BLaER1 treated with 17β-estradiol and CSF1 and Interleukin-3, amounts not matched to agents 10 nM and 100 nM (cell line): ENCODE results near the gene ANKRD28.
A peak's percentile ranks its signal among the peaks of the same experiment; 100 is the strongest.
"Not testable (repeated sequence)": the region's sequence is repeated elsewhere in the genome, so short reads cannot be mapped to it uniquely, and the experiment has no call there.

ENCODE experiments used
- H3K27ac ChIP-seq, 11 experiments: shearing (Covaris generic); formaldehyde crosslinking; 2 replicates each; pipeline ENCODE4 v1.8.1; 2022
- H3K27me3 ChIP-seq, 11 experiments: shearing (Covaris generic); formaldehyde crosslinking; 2 replicates each; pipeline ENCODE4 v1.8.1; 2022
- H3K36me3 ChIP-seq, 11 experiments: shearing (Covaris generic); formaldehyde crosslinking; 2 replicates each; pipeline ENCODE4 v1.8.1; 2022
- H3K4me1 ChIP-seq, 10 experiments: shearing (Covaris generic); formaldehyde crosslinking; 2 replicates each; pipeline ENCODE4 v1.8.1; 2022
- H3K4me2 ChIP-seq, 11 experiments: shearing (Covaris generic); formaldehyde crosslinking; 2 replicates each; pipeline ENCODE4 v1.8.1; 2022
- H3K4me3 ChIP-seq, 10 experiments: shearing (Covaris generic); formaldehyde crosslinking; 2 replicates each; pipeline ENCODE4 v1.8.1; 2022
- H3K9ac ChIP-seq, 11 experiments: shearing (Covaris generic); formaldehyde crosslinking; 2 replicates each; pipeline ENCODE4 v1.8.1; 2022
- H3K9me3 ChIP-seq, 11 experiments: shearing (Covaris generic); formaldehyde crosslinking; replicated peaks in 1 of 11; 2 replicates each; pipeline ENCODE4 v1.8.1; 2022
- H4K20me1 ChIP-seq, 11 experiments: shearing (Covaris generic); formaldehyde crosslinking; 2 replicates each; pipeline ENCODE4 v1.8.1; 2022
- Cebpa-rat ChIP-seq, 11 experiments: shearing (Covaris generic); IDR thresholded peaks; 2 replicates each; pipeline ENCODE4 v1.8.1; 2022

ANKRD28 gene

DNA sequence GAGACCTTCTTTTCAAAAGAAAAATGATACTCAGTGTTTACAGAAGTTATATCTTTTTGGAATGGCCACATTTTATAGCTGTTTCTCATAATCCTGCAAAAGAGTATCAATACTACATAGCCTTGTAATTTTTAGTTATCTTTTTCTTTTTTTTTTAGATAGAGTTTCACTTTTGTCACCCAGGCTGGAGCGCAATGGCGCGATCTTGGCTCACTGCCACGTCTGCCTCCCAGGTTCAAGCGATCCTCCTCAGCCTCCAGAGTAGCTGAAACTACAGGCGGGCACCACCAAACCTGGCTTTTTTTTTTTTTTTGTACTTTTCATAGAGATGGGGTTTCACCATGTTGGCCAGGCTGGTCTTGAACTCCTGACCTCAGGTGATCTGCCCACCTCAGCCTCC lies 53.6 kb downstream of the ANKRD28 start:
- no peak for TF ChIP-seq Cebpa-rat (IDR thresholded peaks at IDR 0.05)
- Histone ChIP-seq H4K20me1 (no peaks in the 10 kb centered on the region), H3K27me3 (no peaks in the 10 kb centered on the region), H3K36me3 (peaks cover 68 to 91% (median 85%) of the 10 kb centered on the region in 11 experiments), H3K4me3 (no peak overlapping the region), H3K4me2 (no peak overlapping the region), H3K4me1 (no peaks in the 10 kb centered on the region), H3K9ac (no peak overlapping the region), H3K9me3 (peaks cover 56 to 94% (median 87%) of the 10 kb centered on the region in 11 experiments), H3K27ac (no peak overlapping the region)

DNA sequence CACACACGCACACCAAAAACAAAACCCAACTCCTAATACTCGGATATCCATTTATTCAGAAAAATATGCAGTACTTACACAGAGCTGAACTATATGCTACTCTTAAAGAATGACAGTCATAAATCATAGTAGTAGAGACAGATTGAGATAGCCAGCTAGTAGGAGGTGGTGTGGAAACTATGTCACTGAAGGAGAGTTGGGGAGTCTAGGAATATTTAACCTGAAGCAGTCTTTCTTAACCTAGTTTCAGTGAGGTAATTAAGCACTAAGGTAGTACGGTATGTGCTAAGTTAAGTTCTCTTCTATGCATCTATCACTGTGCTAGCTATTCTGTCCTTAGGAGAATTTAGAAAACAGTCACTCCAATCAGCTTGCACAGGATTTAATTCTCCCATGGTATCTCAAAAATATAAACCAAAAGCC lies 54.2 kb downstream of the ANKRD28 start:
- Histone ChIP-seq H3K4me3 (no peak overlapping the region), H3K27me3 (no peaks in the 10 kb centered on the region), H3K9ac (no peak overlapping the region), H3K27ac (no peak overlapping the region), H3K4me1 (no peaks in the 10 kb centered on the region), H4K20me1 (no peaks in the 10 kb centered on the region), H3K9me3 (peaks cover 60 to 95% (median 91%) of the 10 kb centered on the region in 11 experiments), H3K4me2 (no peak overlapping the region), H3K36me3 (peaks cover 71 to 91% (median 86%) of the 10 kb centered on the region in 11 experiments)
- TF ChIP-seq Cebpa-rat (IDR thresholded peaks at IDR 0.05), result no peak

DNA sequence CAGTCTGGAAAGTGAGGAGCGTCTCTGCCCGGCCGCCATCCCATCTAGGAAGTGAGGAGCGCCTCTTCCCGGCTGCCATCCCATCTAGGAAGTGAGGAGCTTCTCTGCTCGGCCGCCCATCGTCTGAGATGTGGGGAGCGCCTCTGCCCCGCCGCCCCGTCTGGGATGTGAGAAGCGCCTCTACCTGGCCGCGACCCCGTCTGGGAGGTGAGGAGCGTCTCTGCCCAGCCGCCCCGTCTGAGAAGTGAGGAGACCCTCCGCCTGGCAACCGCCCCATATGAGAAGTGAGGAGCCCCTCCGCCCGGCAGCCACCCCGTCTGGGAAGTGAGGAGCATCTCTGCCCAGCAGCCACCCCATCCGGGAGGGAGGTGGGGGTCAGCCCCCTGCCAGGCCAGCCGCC lies 55.5 kb downstream of the ANKRD28 start:
- H3K4me1 ChIP-seq, H4K20me1 ChIP-seq: not testable (repeated sequence)

DNA sequence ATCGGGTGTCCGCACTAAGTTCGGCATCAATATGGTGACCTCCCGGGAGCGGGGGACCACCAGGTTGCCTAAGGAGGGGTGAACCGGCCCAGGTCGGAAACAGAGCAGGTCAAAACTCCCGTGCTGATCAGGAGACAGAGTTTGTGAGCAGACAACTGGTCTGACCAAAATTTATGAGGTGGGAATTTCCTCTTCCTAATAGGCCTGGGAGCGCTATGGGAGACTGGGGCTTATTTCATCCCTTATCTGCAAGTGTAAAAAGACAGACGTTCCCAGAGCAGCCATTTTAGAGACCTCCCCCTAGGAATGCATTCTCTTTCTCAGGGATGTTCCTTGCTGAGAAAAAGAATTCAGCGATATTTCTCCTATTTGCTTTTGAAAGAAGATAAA lies 59.2 kb downstream of the ANKRD28 start:
- not testable (repeated sequence) for H3K9ac ChIP-seq, H3K27me3 ChIP-seq, H3K27ac ChIP-seq, H3K4me2 ChIP-seq, H3K4me1 ChIP-seq, H4K20me1 ChIP-seq
- Histone ChIP-seq H3K36me3 (peaks cover 83 to 91% (median 86%) of the 10 kb centered on the region in 11 experiments), H3K9me3 (peaks cover 43 to 62% (median 57%) of the 10 kb centered on the region in 11 experiments), H3K4me3 (peak overlapping the region in 2 of 10 experiments; percentile 19 to 20; a peak in 1 of 20 replicates)

More for the DNA sequence above, 55.5 kb downstream of the ANKRD28 start:
- not testable (repeated sequence) for H3K4me2 ChIP-seq, H3K27ac ChIP-seq, H3K4me3 ChIP-seq, H3K9ac ChIP-seq, H3K27me3 ChIP-seq
- Histone ChIP-seq H3K9me3 (peaks cover 65 to 94% (median 90%) of the 10 kb centered on the region in 11 experiments), H3K36me3 (peaks cover 76 to 91% (median 86%) of the 10 kb centered on the region in 11 experiments)

DNA sequence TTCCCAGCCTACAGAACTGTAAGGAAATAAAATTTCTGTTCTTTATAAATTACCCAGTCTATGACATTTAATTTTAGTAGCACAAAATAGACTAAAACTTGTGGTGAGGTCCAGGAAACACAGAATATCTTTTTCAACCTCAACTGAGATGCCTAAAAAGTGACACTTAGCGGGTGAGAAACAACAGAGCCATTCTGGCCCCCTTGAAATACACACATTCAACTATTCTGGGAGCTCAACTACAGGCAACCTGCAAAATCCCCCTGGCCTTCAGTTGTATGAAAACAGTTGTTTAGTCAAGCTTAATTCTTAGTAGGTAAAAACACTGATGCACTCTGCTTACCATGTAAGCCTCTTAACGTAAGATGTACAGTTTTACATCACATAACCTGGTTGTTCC lies 66.8 kb downstream of the ANKRD28 start:
- no peaks in the 10 kb centered on the region for H3K4me1 ChIP-seq
- H3K4me2 ChIP-seq, result no peak overlapping the region
- peaks cover 0 to 23% (median 0%) of the 10 kb centered on the region in 11 experiments; a peak in 3 of 22 replicates for H4K20me1 ChIP-seq
- no peak overlapping the region for H3K9ac ChIP-seq
- TF ChIP-seq Cebpa-rat (IDR thresholded peaks at IDR 0.05), result no peak
- peaks cover 95 to 100% (median 98%) of the 10 kb centered on the region in 11 experiments for H3K36me3 ChIP-seq
- H3K9me3 ChIP-seq, result 0 out of 22 replicates have a peak, but pooled peaks cover 0 to 4% (median 0%) of the 10 kb centered on the region in 11 experiments
- H3K27me3 ChIP-seq, result no peaks in the 10 kb centered on the region
- no peak overlapping the region for H3K4me3 ChIP-seq
- no peak overlapping the region for H3K27ac ChIP-seq

DNA sequence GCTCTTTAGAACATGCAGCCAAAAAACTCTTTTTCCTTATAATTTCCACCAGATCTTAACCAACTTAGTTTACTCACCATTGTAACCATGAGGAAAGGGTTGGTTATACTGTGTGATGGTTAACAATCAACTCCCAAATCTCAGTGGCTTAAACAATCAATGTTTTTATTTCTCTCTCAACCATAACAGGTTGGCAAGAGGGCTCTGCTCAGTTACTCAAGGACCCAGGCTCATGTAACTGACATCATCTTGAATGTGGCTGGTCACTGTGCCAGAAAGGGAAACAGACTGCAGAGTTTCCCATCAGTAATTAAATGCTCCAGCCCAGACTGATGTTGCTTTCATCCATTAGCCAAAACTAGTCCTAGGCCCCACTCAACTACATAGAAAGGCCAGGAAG lies 69.0 kb downstream of the ANKRD28 start:
- no peak overlapping the region for H3K9ac ChIP-seq
- no peak for TF ChIP-seq Cebpa-rat (IDR thresholded peaks at IDR 0.05)
- no peak overlapping the region for H3K27ac ChIP-seq
- peaks cover 95 to 100% (median 98%) of the 10 kb centered on the region in 11 experiments for H3K36me3 ChIP-seq
- peaks cover 0 to 18% (median 0%) of the 10 kb centered on the region in 11 experiments; a peak in 3 of 22 replicates for H4K20me1 ChIP-seq
- H3K4me1 ChIP-seq, result no peaks in the 10 kb centered on the region
- no peaks in the 10 kb centered on the region for H3K27me3 ChIP-seq
- no peak overlapping the region for H3K4me3 ChIP-seq
- 0 out of 22 replicates have a peak, but pooled peaks cover 0 to 4% (median 0%) of the 10 kb centered on the region in 11 experiments for H3K9me3 ChIP-seq
- no peak overlapping the region for H3K4me2 ChIP-seq

DNA sequence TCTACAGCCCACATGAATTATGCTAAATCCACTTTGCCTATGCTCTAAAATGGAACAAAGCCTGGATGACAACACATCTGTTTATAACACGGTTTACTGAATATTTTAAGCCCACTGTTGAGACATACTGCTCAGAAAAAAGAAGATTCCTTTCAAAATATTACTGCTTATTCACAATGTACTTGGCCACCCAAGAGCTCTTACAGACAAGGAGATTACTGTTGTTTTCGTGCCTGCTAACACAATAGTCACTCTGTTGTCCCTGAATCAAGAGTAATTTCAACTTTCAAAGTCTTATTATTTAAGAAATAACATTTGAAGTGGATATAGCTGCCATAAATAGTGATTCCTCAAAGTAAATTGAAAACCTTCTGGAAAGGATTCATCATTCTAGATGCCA lies 70.9 kb downstream of the ANKRD28 start:
- H4K20me1 ChIP-seq, result peaks cover 0 to 15% (median 0%) of the 10 kb centered on the region in 11 experiments; a peak in 4 of 22 replicates
- TF ChIP-seq Cebpa-rat (IDR thresholded peaks at IDR 0.05), result no peak
- no peak overlapping the region for H3K9ac ChIP-seq
- H3K36me3 ChIP-seq, result peaks cover 95 to 100% (median 98%) of the 10 kb centered on the region in 11 experiments
- H3K27ac ChIP-seq, result no peak overlapping the region
- H3K4me2 ChIP-seq, result no peak overlapping the region
- no peak overlapping the region for H3K4me3 ChIP-seq
- no peaks in the 10 kb centered on the region for H3K27me3 ChIP-seq
- H3K4me1 ChIP-seq, result no peaks in the 10 kb centered on the region
- H3K9me3 ChIP-seq, result 0 out of 22 replicates have a peak, but pooled peaks cover 0 to 3% (median 0%) of the 10 kb centered on the region in 11 experiments

DNA sequence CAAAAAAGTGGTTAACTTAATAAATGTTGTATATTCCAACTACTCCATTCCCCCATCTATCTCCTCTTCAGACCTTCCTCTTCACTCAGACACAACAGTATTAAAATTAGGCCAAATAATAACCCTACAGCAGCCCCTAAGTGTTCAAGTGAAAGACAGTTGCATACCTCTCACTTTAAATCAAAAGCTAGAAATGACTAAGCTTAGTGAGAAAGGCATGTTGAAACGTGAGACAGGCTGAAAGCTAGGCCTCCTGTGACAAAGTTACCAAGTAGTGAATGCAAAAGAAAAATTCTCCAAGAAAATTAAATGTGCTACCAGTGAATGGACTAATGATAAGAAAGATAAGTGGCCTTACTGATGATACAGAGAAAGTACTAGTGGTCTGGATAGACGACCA lies 71.7 kb downstream of the ANKRD28 start:
- Histone ChIP-seq H4K20me1 (peaks cover 0 to 19% (median 0%) of the 10 kb centered on the region in 11 experiments; a peak in 4 of 22 replicates), H3K4me3 (no peak overlapping the region), H3K36me3 (peaks cover 95 to 100% (median 99%) of the 10 kb centered on the region in 11 experiments), H3K27me3 (no peaks in the 10 kb centered on the region), H3K27ac (no peak overlapping the region), H3K4me2 (no peak overlapping the region), H3K9ac (no peak overlapping the region), H3K9me3 (0 out of 22 replicates have a peak, but pooled peaks cover 0 to 3% (median 0%) of the 10 kb centered on the region in 11 experiments), H3K4me1 (no peaks in the 10 kb centered on the region)
- TF ChIP-seq Cebpa-rat (IDR thresholded peaks at IDR 0.05), result no peak

DNA sequence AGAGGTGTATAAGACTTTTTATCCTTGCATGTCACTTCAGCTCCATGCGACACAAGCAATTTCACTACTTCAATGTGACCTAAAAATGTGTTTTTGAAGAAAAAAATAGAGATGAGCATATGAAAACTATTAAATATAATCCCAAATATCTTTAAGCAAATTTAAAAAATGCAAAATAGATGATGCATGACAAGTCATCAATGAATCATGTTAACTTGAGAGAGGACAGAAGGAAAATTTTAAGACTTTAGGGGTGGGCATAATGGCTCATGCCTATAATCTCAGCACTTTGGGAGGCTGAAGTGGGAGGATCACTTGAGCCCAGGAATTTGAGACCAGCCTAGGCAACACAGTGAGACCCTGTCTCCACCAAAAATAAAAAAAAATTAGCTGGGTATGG lies 73.3 kb downstream of the ANKRD28 start:
- no peak overlapping the region for H3K4me2 ChIP-seq
- H3K4me3 ChIP-seq, result no peak overlapping the region
- H3K4me1 ChIP-seq, result no peaks in the 10 kb centered on the region
- 0 out of 22 replicates have a peak, but pooled peaks cover 0 to 3% (median 0%) of the 10 kb centered on the region in 11 experiments for H3K9me3 ChIP-seq
- H3K36me3 ChIP-seq, result peaks cover 95 to 100% (median 99%) of the 10 kb centered on the region in 11 experiments
- no peak overlapping the region for H3K27ac ChIP-seq
- TF ChIP-seq Cebpa-rat (IDR thresholded peaks at IDR 0.05), result no peak
- no peaks in the 10 kb centered on the region for H3K27me3 ChIP-seq
- peaks cover 0 to 27% (median 0%) of the 10 kb centered on the region in 11 experiments; a peak in 4 of 22 replicates for H4K20me1 ChIP-seq
- H3K9ac ChIP-seq, result no peak overlapping the region

DNA sequence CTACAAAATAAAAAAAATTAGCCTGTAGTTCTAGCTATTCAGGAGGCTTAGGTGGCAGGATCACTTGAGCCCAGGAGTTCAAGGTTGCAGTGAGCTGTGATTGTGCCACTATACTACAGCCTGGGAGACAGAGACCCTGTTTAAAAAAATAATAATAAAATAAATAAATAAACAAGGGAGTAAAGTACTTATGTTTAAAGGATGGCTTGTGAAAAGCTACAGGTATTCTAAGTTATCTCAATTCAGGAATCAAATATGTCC lies 74.2 kb downstream of the ANKRD28 start:
- Histone ChIP-seq H3K4me1 (no peaks in the 10 kb centered on the region), H3K9me3 (no peaks in the 10 kb centered on the region)

More for the DNA sequence above, 74.2 kb downstream of the ANKRD28 start:
- Histone ChIP-seq H3K36me3 (peaks cover 92 to 100% (median 99%) of the 10 kb centered on the region in 11 experiments), H3K4me3 (no peak overlapping the region), H3K27me3 (no peaks in the 10 kb centered on the region), H4K20me1 (peaks cover 0 to 33% (median 0%) of the 10 kb centered on the region in 11 experiments; a peak in 4 of 22 replicates), H3K9ac (no peak overlapping the region), H3K4me2 (no peak overlapping the region), H3K27ac (no peak overlapping the region)
- no peak for TF ChIP-seq Cebpa-rat (IDR thresholded peaks at IDR 0.05)
